SK-N-MC (cell line): ENCODE results near the gene METRNL.

Source experiments
- EZH2 ChIP-seq: fragments of 200-600 bp; sonication (generic); IDR thresholded peaks from one replicate; pipeline ENCODE4 v1.6.1; 2017; ENCODE audit warnings: antibody characterized with exemption
- FOXP2 ChIP-seq: optimal IDR thresholded peaks from 2 replicates; pipeline ENCODE3; 2011; ENCODE audit warnings: mild to moderate bottlenecking, moderate library complexity; ENCODE audit not compliant: insufficient read depth; ENCODE audit errors: extremely low read length, control extremely low read depth
- POLR2AphosphoS5 ChIP-seq: IDR thresholded peaks from 2 replicates; pipeline ENCODE4 v1.6.1; 2012; ENCODE audit warnings: mild to moderate bottlenecking, low read depth, low read length, borderline replicate concordance

GRCh38 chr17:83072600-83073358 is 6.6 kb upstream of the METRNL start:
- TF ChIP-seq POLR2AphosphoS5 (no peak), EZH2 (no peak), FOXP2 (no peak)
